ENCODE data around the gene MAPKAPK2. TPM values are rescaled to one million over a fixed set of nuclear protein-coding genes. Genes with fewer than 3 reads are reported as not detected.

The MAPKAPK2 gene
- total RNA-seq, 4 donors from 2014 or later, result 115 to 207 (median 140) TPM

- Histone ChIP-seq H3K9me3 (no peaks in the 10 kb centered on the region), H3K27ac (peak overlapping the region; percentile 90 to 97 (median 94)), H3K27me3 (no peaks in the 10 kb centered on the region), H3K36me3 (no peaks in the 10 kb centered on the region), H3K4me1 (peaks cover 28 to 56% of the 10 kb centered on the region in 2 donors), H3K4me3 (peak overlapping the region; percentile 42 to 53 (median 44))
- ATAC-seq (peak; percentile 46 to 77), DNase-seq (peak; percentile 43 to 82)
- in situ Hi-C loops (cut with MboI; ENCODE audit: low sequenced_read_pairs in 4 of 4), result loop anchor here in 3 of 4 donors (10.0 to 25.0 kb wide), 4 partner anchors 146 to 256 kb away; no protein-coding TSS in a partner anchor
- no peak for TF ChIP-seq POLR2A (IDR thresholded peaks at IDR 0.05)
- TF ChIP-seq CTCF (IDR thresholded peaks at IDR 0.05 in 4 of 5, conservative IDR thresholded peaks at IDR 0.05 in 1 of 5), result peak; percentile 91 to 96 (median 95)
- intact Hi-C loops (cut with DNase I; ENCODE audit: low total_unique reads), result loop anchor here (1.0 kb wide), 3 partner anchors 26 to 253 kb away; partner anchors contain the start of gene MAPKAPK2
Measured at GRCh38 chr1:206658264-206658980, 26.3 kb upstream of the MAPKAPK2 start.

- in situ Hi-C loops (cut with MboI; ENCODE audit: low sequenced_read_pairs in 4 of 4), result loop anchor here in 3 of 4 donors (10.0 to 25.0 kb wide), 4 partner anchors 146 to 256 kb away; no protein-coding TSS in a partner anchor
- no peak for DNase-seq
- ATAC-seq, result peak; percentile 53 to 60
- Histone ChIP-seq H3K27me3 (no peaks in the 10 kb centered on the region), H3K27ac (peak overlapping the region; percentile 90 to 97 (median 94)), H3K4me1 (peaks cover 33 to 61% of the 10 kb centered on the region in 2 donors), H3K4me3 (peak overlapping the region; percentile 42 to 53 (median 44)), H3K9me3 (no peaks in the 10 kb centered on the region), H3K36me3 (no peaks in the 10 kb centered on the region)
- intact Hi-C loops (cut with DNase I; ENCODE audit: low total_unique reads), result loop anchor here (1.0 kb wide), 4 partner anchors 25 to 252 kb away; partner anchors contain the start of gene MAPKAPK2
- TF ChIP-seq CTCF (IDR thresholded peaks at IDR 0.05 in 4 of 5, conservative IDR thresholded peaks at IDR 0.05 in 1 of 5), result no peak
Measured at GRCh38 chr1:206658981-206659273, 25.8 kb upstream of the MAPKAPK2 start.

- peak overlapping the region; percentile 90 to 97 (median 94) for H3K27ac ChIP-seq
- no peak overlapping the region for H3K4me3 ChIP-seq
- no peaks in the 10 kb centered on the region for H3K9me3 ChIP-seq
- no peaks in the 10 kb centered on the region for H3K27me3 ChIP-seq
- in situ Hi-C loops (cut with MboI; ENCODE audit: low sequenced_read_pairs in 4 of 4), result loop anchor here in 1 of 4 donors (25.0 kb wide), 1 partner anchor 152 kb away; no protein-coding TSS in a partner anchor
- H3K36me3 ChIP-seq, result no peaks in the 10 kb centered on the region
- H3K4me1 ChIP-seq, result peaks cover 45 to 68% of the 10 kb centered on the region in 2 donors
- intact Hi-C loops (cut with DNase I; ENCODE audit: low total_unique reads), result loop anchor here (5.0 kb wide), 1 partner anchor 232 kb away; no protein-coding TSS in a partner anchor
- ATAC-seq, result no peak
- no peak for DNase-seq
- no peak for TF ChIP-seq CTCF (IDR thresholded peaks at IDR 0.05 in 4 of 5, conservative IDR thresholded peaks at IDR 0.05 in 1 of 5)
- no peak for TF ChIP-seq POLR2A (IDR thresholded peaks at IDR 0.05)
Measured at GRCh38 chr1:206660136-206660535, 24.6 kb upstream of the MAPKAPK2 start.

- no peaks in the 10 kb centered on the region for H3K27me3 ChIP-seq
- no peak overlapping the region for H3K4me3 ChIP-seq
- TF ChIP-seq POLR2A (IDR thresholded peaks at IDR 0.05) (no peak), CTCF (IDR thresholded peaks at IDR 0.05 in 4 of 5, conservative IDR thresholded peaks at IDR 0.05 in 1 of 5) (no peak)
- H3K36me3 ChIP-seq, result no peaks in the 10 kb centered on the region
- no peaks in the 10 kb centered on the region for H3K9me3 ChIP-seq
- peaks cover 49 to 72% of the 10 kb centered on the region in 2 donors for H3K4me1 ChIP-seq
- DNase-seq, result no peak
- peak overlapping the region; percentile 15 to 97 (median 94) for H3K27ac ChIP-seq
- no peak for ATAC-seq
- intact Hi-C loops (cut with DNase I; ENCODE audit: low total_unique reads) (loop anchor here (5.0 kb wide), 1 partner anchor 231 kb away; no protein-coding TSS in a partner anchor), in situ Hi-C loops (cut with MboI; ENCODE audit: low sequenced_read_pairs in 4 of 4) (loop anchor here in 1 of 4 donors (25.0 kb wide), 1 partner anchor 151 kb away; no protein-coding TSS in a partner anchor)
Measured at GRCh38 chr1:206661161-206661820, 23.4 kb upstream of the MAPKAPK2 start.
